Measurements from ENCODE around the gene DNAL1.

GRCh38 chr14:73742520-73743238 lies 97.9 kb downstream of the DNAL1 start:
- no peak for TF ChIP-seq SIN3A (IDR thresholded peaks at IDR 0.05; ENCODE audit: borderline replicate concordance, low read depth, low read length)
- no peak for TF ChIP-seq CTCF (IDR thresholded peaks at IDR 0.05)
- no peak for TF ChIP-seq FOSL2 (IDR thresholded peaks at IDR 0.05; ENCODE audit: borderline replicate concordance, low read depth)
- TF ChIP-seq RFX5 (IDR thresholded peaks at IDR 0.05; ENCODE audit: low read length) = no peak
- TF ChIP-seq NRF1 (IDR thresholded peaks at IDR 0.05; ENCODE audit: low read depth, low read length) = no peak
- no peak for TF ChIP-seq TAF1 (IDR thresholded peaks at IDR 0.05; ENCODE audit: borderline replicate concordance, low read depth, low read length)
- no peak for TF ChIP-seq POLR2AphosphoS5 (IDR thresholded peaks at IDR 0.05; ENCODE audit: low read depth, low read length)
- TF ChIP-seq, protein P1, sequence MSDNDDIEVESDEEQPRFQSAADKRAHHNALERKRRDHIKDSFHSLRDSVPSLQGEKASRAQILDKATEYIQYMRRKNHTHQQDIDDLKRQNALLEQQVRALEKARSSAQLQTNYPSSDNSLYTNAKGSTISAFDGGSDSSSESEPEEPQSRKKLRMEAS (IDR thresholded peaks at IDR 0.05; ENCODE audit: low read depth) = no peak
